HG02943 (cell line): ENCODE results near the gene TRIP10.
"Not testable (repeated sequence)": the region's sequence is repeated elsewhere in the genome, so short reads cannot be mapped to it uniquely, and the experiment has no call there.

ENCODE experiments used
- ATAC-seq: cut with Tn5 transposase; IDR thresholded peaks from one replicate; pipeline ENCODE4 v1.9.1; 2021; ENCODE audit warnings: mild to moderate bottlenecking, low read depth, moderate library complexity; ENCODE audit not compliant: unreplicated experiment

The TRIP10 gene

GRCh38 chr19:6739883-6740588 is 556 bp downstream of the TRIP10 start:
- ATAC-seq = no peak

GRCh38 chr19:6740589-6741343 is 1.3 kb downstream of the TRIP10 start:
- no peak for ATAC-seq

- ATAC-seq = no peak
Measured at GRCh38 chr19:6743066-6743465, 3.6 kb downstream of the TRIP10 start.

- no peak for ATAC-seq
Measured at GRCh38 chr19:6743714-6744380, 4.4 kb downstream of the TRIP10 start.

- no peak for ATAC-seq
Measured at GRCh38 chr19:6744381-6745301, 5.2 kb downstream of the TRIP10 start.

GRCh38 chr19:6745965-6746364 is 6.5 kb downstream of the TRIP10 start:
- ATAC-seq = no peak

GRCh38 chr19:6748543-6748942 is 9.1 kb downstream of the TRIP10 start:
- not testable (repeated sequence) for ATAC-seq

GRCh38 chr19:6750062-6750461 is 10.6 kb downstream of the TRIP10 start:
- no peak for ATAC-seq

- ATAC-seq = no peak
Measured at GRCh38 chr19:6751189-6751588, 11.7 kb downstream of the TRIP10 start.

- no peak for ATAC-seq
Measured at GRCh38 chr19:6752256-6753177, 13.0 kb downstream of the TRIP10 start.

- ATAC-seq = peak; percentile 73
Measured at GRCh38 chr19:6753178-6754031, 13.9 kb downstream of the TRIP10 start.

- ATAC-seq = no peak
Measured at GRCh38 chr19:6754136-6754535, 14.7 kb downstream of the TRIP10 start.

GRCh38 chr19:6754653-6755463 is 15.4 kb downstream of the TRIP10 start:
- ATAC-seq = no peak

- ATAC-seq = no peak
Measured at GRCh38 chr19:6760606-6761005, 21.1 kb downstream of the TRIP10 start.

GRCh38 chr19:6761053-6761676 is 21.7 kb downstream of the TRIP10 start:
- no peak for ATAC-seq

GRCh38 chr19:6762253-6762797 is 22.8 kb downstream of the TRIP10 start:
- not testable (repeated sequence) for ATAC-seq
